CD4-positive, alpha-beta memory T cell (primary cell): Measurements from ENCODE around the gene POP4. TPM values are rescaled to one million over a fixed set of nuclear protein-coding genes. Genes with fewer than 3 reads are reported as not detected.

ENCODE experiments used
- CTCF ChIA-PET: fragments of 350-600 bp; sonication (Branson Sonifier 250); formaldehyde crosslinking; loops from one replicate; lab custom pipeline; 2021; ENCODE audit warnings: inconsistent platforms; ENCODE audit not compliant: partially characterized antibody; lab: Charles Lee
- POLR2A ChIA-PET: fragments of 350-600 bp; sonication (Branson Sonifier 250); formaldehyde crosslinking; loops from one replicate; lab custom pipeline; 2021; ENCODE audit not compliant: partially characterized antibody; lab: Charles Lee
- DNase-seq, 5 donors: peaks; one replicate each; pipeline versions ENCODE4 v3.0.0 to v3.0.0-alpha.2; 2020 to 2022; ENCODE audit warnings: mixed read lengths in 1 of 5
- H3K27ac ChIP-seq: one replicate; pipeline ENCODE4 v1.7.0; 2013; ENCODE audit warnings: low read depth, low read length
- H3K27me3 ChIP-seq: 2 replicates; pipeline ENCODE4 v1.7.0; 2013; ENCODE audit warnings: mild to moderate bottlenecking, low read length, moderate library complexity; ENCODE audit not compliant: insufficient read depth
- H3K36me3 ChIP-seq: 2 replicates; pipeline ENCODE4 v1.7.0; 2013; ENCODE audit warnings: mild to moderate bottlenecking, low read length, moderate library complexity; ENCODE audit not compliant: insufficient read depth
- H3K4me1 ChIP-seq: 2 replicates; pipeline ENCODE4 v1.7.0; 2013; ENCODE audit warnings: mild to moderate bottlenecking, low read length, moderate library complexity; ENCODE audit not compliant: insufficient read depth
- H3K4me3 ChIP-seq, 2 donors: one replicate each; pipeline ENCODE4 v1.7.0; 2013; ENCODE audit warnings: low read length in 2 of 2, mild to moderate bottlenecking in 1 of 2
- H3K9me3 ChIP-seq, 2 donors: one replicate each; pipeline ENCODE4 v1.7.0; 2013; ENCODE audit warnings: low read length in 2 of 2, control low read depth in 1 of 2; ENCODE audit not compliant: control insufficient read depth in 1 of 2
- H3K27ac Mint-ChIP-seq, 7 donors: one replicate each; pipeline ENCODE4 v1.8.0; 2020 to 2021; ENCODE audit warnings: mixed read lengths in 7 of 7, mild to moderate bottlenecking in 6 of 7, inconsistent platforms in 3 of 7, moderate library complexity in 3 of 7
- H3K27me3 Mint-ChIP-seq, 2 donors: one replicate each; pipeline ENCODE4 v1.8.0; 2020 to 2021; ENCODE audit warnings: mixed read lengths in 2 of 2
- H3K36me3 Mint-ChIP-seq, 2 donors: one replicate each; pipeline ENCODE4 v1.8.0; 2020 to 2021; ENCODE audit warnings: mixed read lengths in 2 of 2, inconsistent platforms in 1 of 2, mild to moderate bottlenecking in 1 of 2
- H3K4me1 Mint-ChIP-seq, 4 donors: one replicate each; pipeline ENCODE4 v1.8.0; 2020 to 2021; ENCODE audit warnings: mixed read lengths in 4 of 4, mild to moderate bottlenecking in 1 of 4
- H3K4me3 Mint-ChIP-seq, 8 donors: one replicate each; pipeline ENCODE4 v1.8.0; 2020 to 2021; ENCODE audit warnings: mixed read lengths in 8 of 8, mild to moderate bottlenecking in 7 of 8, moderate library complexity in 6 of 8, inconsistent platforms in 3 of 8
- H3K9me3 Mint-ChIP-seq, 8 donors: one replicate each; pipeline ENCODE4 v1.8.0; 2020 to 2021; ENCODE audit warnings: mixed read lengths in 8 of 8, mild to moderate bottlenecking in 5 of 8, inconsistent platforms in 3 of 8, moderate library complexity in 1 of 8
- intact Hi-C: fragments of 100-400 bp; cut with micrococcal nuclease; formaldehyde crosslinking; loops from one replicate; pipeline ENCODE4 v1.15.1; 2023
- polyA plus RNA-seq, 2 donors: library from polyadenylated mRNA; unstranded; fragments of 300-500 nt; fragmentation: Illumina TruSeq; gene quantifications; one replicate each; pipeline ENCODE4 v1.2.3, GENCODE V29; 2021
- total RNA-seq, 2 experiments: library from RNA; stranded (reverse); gene quantifications; one replicate each; pipeline ENCODE4 v1.2.3, GENCODE V29; 2021

Gene POP4
- total and polyA plus RNA-seq, 4 experiments from 2014 or later = 54.1 to 189 (median 99.9) TPM

DNA sequence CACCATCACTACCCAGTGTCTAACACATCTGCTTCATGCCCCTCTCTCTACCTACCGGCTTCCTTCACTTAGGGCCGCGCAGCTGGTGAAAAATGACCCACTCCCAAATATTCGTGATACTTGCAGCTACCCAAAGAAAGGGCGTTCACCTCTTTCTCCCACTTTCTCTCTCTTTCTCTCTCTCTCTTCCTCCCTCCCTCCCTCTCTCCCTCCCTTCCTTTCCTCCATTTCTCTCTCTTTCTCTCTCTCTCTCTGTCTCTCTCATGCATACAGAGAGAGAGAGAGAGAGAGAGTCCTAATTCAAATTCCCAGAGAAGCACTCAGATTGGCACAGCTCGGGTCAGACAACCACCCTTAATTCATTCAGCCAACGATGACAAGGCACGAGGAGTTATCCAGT, 27.7 kb upstream of the POP4 start:
- DNase-seq = no peak
- no peak overlapping the region for H3K4me3 Mint-ChIP-seq
- Histone ChIP-seq H3K9me3 (no peaks in the 10 kb centered on the region), H3K4me3 (no peak overlapping the region), H3K27ac (no peak overlapping the region), H3K36me3 (no peaks in the 10 kb centered on the region), H3K27me3 (peaks cover 5% of the 10 kb centered on the region), H3K4me1 (peaks cover 4% of the 10 kb centered on the region)
- peaks cover 0 to 2% (median 0%) of the 10 kb centered on the region in 4 donors for H3K4me1 Mint-ChIP-seq
- H3K36me3 Mint-ChIP-seq = no peaks in the 10 kb centered on the region
- H3K9me3 Mint-ChIP-seq = peaks cover 0 to 11% (median 6%) of the 10 kb centered on the region in 8 donors
- peaks cover 20 to 70% of the 10 kb centered on the region in 2 donors for H3K27me3 Mint-ChIP-seq
- ChIA-PET POLR2A (no interaction called here), CTCF (no interaction called here)
- intact Hi-C loops = no loop called here
- H3K27ac Mint-ChIP-seq = no peak overlapping the region

DNA sequence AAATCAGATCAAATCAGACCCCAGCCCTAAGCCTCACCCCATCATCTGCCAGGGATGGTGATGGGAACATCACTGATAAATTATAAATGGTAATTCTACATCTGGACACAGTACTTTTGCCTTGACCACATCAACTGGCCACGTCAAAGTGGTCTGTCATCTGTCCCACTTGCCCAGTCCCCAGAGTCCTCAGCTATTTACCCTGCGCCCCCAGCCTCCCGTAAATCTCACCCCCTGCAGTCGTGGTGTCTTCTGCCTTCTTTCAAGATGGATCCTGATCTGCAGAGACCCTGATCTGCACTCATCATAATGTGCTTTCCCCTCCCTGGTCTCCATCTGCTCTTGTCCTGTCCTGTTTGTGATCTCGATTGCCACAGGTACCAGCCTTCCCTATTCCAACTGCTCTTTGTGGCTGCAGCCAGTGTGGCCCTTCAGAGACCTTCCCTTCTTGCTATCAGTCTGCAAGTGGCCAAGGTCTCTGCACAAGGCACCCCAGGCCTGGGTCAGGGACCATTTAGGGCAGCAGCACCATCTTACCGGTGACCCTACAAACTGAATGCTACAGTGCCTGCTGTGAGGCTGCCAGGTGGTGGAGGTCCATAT, 26.7 kb upstream of the POP4 start:
- H3K36me3 Mint-ChIP-seq = no peaks in the 10 kb centered on the region

DNA sequence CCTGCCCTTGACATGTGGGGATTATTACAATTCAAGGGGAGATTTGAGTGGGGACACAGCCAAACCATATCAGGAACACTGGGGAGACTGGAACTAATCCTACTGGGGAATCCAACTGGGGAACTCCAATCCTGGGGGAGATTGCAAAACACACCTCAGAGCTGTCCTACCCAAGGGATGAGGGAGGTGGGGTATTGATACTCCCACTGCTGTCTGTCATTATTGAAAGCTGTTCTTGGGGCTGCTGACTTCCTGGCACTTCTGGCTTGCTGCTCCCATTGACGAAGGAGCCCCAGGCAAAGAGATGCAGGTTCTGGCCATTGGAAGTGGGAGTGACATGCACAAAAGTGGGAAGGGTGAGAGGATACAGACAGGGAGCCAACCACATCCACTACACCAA, 24.7 kb upstream of the POP4 start:
- H3K27me3 ChIP-seq = no peaks in the 10 kb centered on the region
- no peaks in the 10 kb centered on the region for H3K36me3 ChIP-seq
- intact Hi-C loops = no loop called here
- H3K9me3 ChIP-seq = no peaks in the 10 kb centered on the region
- H3K27me3 Mint-ChIP-seq = peaks cover 13 to 48% of the 10 kb centered on the region in 2 donors
- peaks cover 4% of the 10 kb centered on the region for H3K4me1 ChIP-seq
- no peak for DNase-seq
- H3K36me3 Mint-ChIP-seq = no peaks in the 10 kb centered on the region
- H3K4me3 ChIP-seq = no peak overlapping the region
- H3K27ac Mint-ChIP-seq = no peak overlapping the region
- H3K4me1 Mint-ChIP-seq = peaks cover 0 to 2% (median 0%) of the 10 kb centered on the region in 4 donors
- POLR2A ChIA-PET = no interaction called here
- no peak overlapping the region for H3K4me3 Mint-ChIP-seq
- CTCF ChIA-PET = no interaction called here
- H3K27ac ChIP-seq = no peak overlapping the region
- peaks cover 0 to 11% (median 7%) of the 10 kb centered on the region in 8 donors for H3K9me3 Mint-ChIP-seq

More for the DNA sequence above, 26.7 kb upstream of the POP4 start:
- H3K4me1 ChIP-seq = peaks cover 4% of the 10 kb centered on the region
- ChIA-PET CTCF (no interaction called here), POLR2A (no interaction called here)
- no peak overlapping the region for H3K27ac ChIP-seq
- Mint-ChIP-seq H3K27me3 (peaks cover 15 to 66% of the 10 kb centered on the region in 2 donors), H3K4me3 (no peak overlapping the region), H3K27ac (no peak overlapping the region), H3K9me3 (peaks cover 0 to 11% (median 7%) of the 10 kb centered on the region in 8 donors), H3K4me1 (peaks cover 0 to 2% (median 0%) of the 10 kb centered on the region in 4 donors)
- no peak for DNase-seq
- no peaks in the 10 kb centered on the region for H3K9me3 ChIP-seq
- intact Hi-C loops = no loop called here
- H3K4me3 ChIP-seq = no peak overlapping the region
- H3K27me3 ChIP-seq = peaks cover 5% of the 10 kb centered on the region
- no peaks in the 10 kb centered on the region for H3K36me3 ChIP-seq

DNA sequence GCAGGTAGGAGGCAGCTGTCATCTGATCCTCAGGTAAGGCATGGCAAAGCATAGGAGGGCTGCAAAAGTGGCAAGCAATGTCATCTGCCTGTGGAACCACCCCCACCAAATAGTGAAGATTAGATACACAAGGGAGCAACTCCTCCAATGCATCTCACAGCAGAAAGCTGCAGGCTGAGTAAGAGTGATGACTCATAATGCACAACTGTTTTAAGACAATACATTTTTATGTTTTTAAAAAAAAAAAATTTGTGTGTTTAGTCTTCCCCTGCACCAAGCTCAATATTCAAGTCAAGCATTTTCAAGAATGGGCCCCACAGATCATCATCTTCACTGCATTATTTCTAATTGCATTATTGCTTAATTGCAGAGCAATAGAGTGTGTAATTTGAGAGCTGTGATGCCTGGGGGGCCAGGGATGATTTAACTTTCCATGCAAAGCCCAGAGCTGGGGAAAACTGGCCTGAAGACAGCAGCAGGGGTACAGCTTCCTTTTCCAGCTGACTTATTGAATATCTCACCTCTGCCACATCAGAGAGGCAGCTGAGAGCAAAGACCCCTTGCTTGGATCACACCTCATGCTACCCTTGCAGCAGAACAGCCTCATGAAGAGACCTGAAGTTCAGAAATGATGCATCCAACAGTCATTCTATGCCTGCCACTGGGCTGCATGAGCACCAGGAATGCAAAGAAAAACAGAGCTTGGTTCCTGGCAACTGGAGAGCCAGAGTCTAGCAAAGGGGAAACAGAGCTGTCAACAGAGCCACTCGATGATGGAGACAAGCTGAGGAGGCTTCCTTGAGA, 22.7 kb upstream of the POP4 start:
- peaks cover 0 to 11% (median 7%) of the 10 kb centered on the region in 8 donors for H3K9me3 Mint-ChIP-seq

DNA sequence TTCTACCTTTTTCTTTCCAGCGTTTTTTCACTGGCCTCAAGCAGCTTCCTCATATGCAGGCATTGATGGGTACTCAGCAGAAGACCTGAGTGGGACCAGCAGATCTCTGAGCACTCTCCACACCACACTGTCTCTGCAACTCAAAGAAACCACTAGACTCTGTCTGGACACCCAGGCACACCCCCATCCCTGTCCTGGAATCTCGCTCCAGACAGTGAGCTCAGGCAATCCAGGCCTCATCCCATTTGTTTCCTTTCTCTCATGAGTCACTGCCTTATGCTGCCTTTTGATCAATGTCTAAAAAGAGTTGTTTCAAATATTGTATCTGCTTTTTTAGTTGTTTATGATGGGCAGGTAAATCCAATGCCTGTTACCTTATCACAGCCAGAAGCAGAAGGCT, 19.7 kb upstream of the POP4 start:
- Mint-ChIP-seq H3K4me3 (no peak overlapping the region), H3K27me3 (peaks cover 8 to 17% of the 10 kb centered on the region in 2 donors), H3K9me3 (peaks cover 0 to 11% (median 5%) of the 10 kb centered on the region in 8 donors), H3K36me3 (no peaks in the 10 kb centered on the region), H3K27ac (no peak overlapping the region), H3K4me1 (peaks cover 6 to 11% (median 9%) of the 10 kb centered on the region in 4 donors)
- no peak overlapping the region for H3K4me3 ChIP-seq
- H3K4me1 ChIP-seq = peaks cover 10% of the 10 kb centered on the region
- ChIA-PET CTCF (no interaction called here), POLR2A (interaction anchor here (2.2 kb wide), 1 partner anchor 20 kb away, joined by 13 read pairs; the partner anchor contains the start of gene POP4)
- no peaks in the 10 kb centered on the region for H3K27me3 ChIP-seq
- no peak overlapping the region for H3K27ac ChIP-seq
- no peaks in the 10 kb centered on the region for H3K9me3 ChIP-seq
- intact Hi-C loops = no loop called here
- DNase-seq = no peak
- H3K36me3 ChIP-seq = no peaks in the 10 kb centered on the region

More for the DNA sequence above, 22.7 kb upstream of the POP4 start:
- POLR2A ChIA-PET = interaction anchor here (2.6 kb wide), 1 partner anchor 22 kb away, joined by 7 read pairs; the partner anchor contains the start of gene POP4
- H3K9me3 ChIP-seq = no peaks in the 10 kb centered on the region
- no peak overlapping the region for H3K27ac Mint-ChIP-seq
- H3K4me3 Mint-ChIP-seq = no peak overlapping the region
- no peak for DNase-seq
- no peak overlapping the region for H3K4me3 ChIP-seq
- CTCF ChIA-PET = interaction anchor here (1.4 kb wide), 1 partner anchor 27 kb away, joined by 3 read pairs; no protein-coding TSS in a partner anchor
- H3K36me3 ChIP-seq = no peaks in the 10 kb centered on the region
- H3K4me1 Mint-ChIP-seq = peaks cover 6 to 11% (median 9%) of the 10 kb centered on the region in 4 donors
- peaks cover 10% of the 10 kb centered on the region for H3K4me1 ChIP-seq
- intact Hi-C loops = no loop called here
- peaks cover 10 to 31% of the 10 kb centered on the region in 2 donors for H3K27me3 Mint-ChIP-seq
- H3K27me3 ChIP-seq = no peaks in the 10 kb centered on the region
- no peaks in the 10 kb centered on the region for H3K36me3 Mint-ChIP-seq
- no peak overlapping the region for H3K27ac ChIP-seq

DNA sequence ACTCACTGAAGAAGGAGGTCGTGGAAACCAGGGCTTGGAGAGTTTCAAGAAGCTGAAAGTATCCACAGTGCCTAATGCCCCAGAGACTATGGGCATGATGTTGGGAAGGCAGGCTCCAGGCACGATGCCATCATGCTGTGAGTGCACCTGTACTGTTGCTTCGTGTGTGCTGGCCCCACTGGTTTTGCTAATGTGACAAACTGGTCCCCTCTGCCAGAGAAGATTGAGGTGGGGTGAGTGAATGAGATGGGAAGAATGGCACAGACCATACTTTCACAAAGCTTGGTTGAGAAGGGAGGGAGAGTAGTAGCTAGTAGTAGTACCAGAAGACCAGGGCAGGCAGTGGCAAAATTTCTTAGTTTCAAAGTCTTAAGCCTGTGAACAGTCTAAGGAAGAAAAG, 19.0 kb upstream of the POP4 start:
- ChIA-PET POLR2A (interaction anchor here (2.2 kb wide), 1 partner anchor 19 kb away, joined by 13 read pairs; the partner anchor contains the start of gene POP4), CTCF (no interaction called here)
- Histone ChIP-seq H3K9me3 (no peaks in the 10 kb centered on the region), H3K27me3 (no peaks in the 10 kb centered on the region), H3K4me3 (no peak overlapping the region), H3K4me1 (peaks cover 10% of the 10 kb centered on the region), H3K27ac (no peak overlapping the region), H3K36me3 (no peaks in the 10 kb centered on the region)
- H3K27ac Mint-ChIP-seq = peak overlapping the region in 6 of 7 donors; percentile 47 to 88 (median 66)
- intact Hi-C loops = no loop called here
- H3K36me3 Mint-ChIP-seq = no peaks in the 10 kb centered on the region
- peaks cover 13 to 19% of the 10 kb centered on the region in 2 donors for H3K27me3 Mint-ChIP-seq
- peaks cover 0 to 13% (median 3%) of the 10 kb centered on the region in 8 donors for H3K9me3 Mint-ChIP-seq
- H3K4me3 Mint-ChIP-seq = no peak overlapping the region
- H3K4me1 Mint-ChIP-seq = peaks cover 6 to 11% (median 9%) of the 10 kb centered on the region in 4 donors
- no peak for DNase-seq

DNA sequence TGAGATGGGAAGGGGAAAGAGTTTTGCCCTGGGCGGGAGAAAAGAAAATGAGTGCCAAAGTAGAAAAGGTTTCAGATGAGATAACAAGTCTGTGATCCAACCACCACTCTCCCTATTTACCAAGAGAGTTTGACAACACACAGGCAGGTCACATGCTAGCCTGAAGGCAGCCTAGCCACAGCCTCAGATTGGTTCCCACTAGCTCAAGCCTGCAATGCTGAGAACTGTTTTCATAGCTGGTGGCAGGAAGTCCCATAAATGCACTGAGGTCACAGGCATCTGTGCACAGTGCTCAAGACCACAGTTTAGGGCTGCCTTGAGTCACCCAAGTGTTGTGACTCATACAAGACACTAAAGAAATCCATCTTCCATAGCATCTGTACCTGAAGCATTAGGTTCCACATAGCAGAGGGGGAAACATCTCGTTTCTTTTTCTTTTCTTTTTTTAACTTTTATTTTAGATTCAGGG, 18.5 kb upstream of the POP4 start:
- H3K27me3 ChIP-seq = no peaks in the 10 kb centered on the region
- Mint-ChIP-seq H3K27ac (peak overlapping the region in 6 of 7 donors; percentile 19 to 88 (median 63)), H3K36me3 (no peaks in the 10 kb centered on the region), H3K4me3 (no peak overlapping the region), H3K27me3 (peaks cover 15 to 21% of the 10 kb centered on the region in 2 donors), H3K9me3 (peaks cover 0 to 13% (median 3%) of the 10 kb centered on the region in 8 donors), H3K4me1 (peaks cover 6 to 11% (median 9%) of the 10 kb centered on the region in 4 donors)
- peak; percentile 38 to 79 (median 52) for DNase-seq
- ChIA-PET CTCF (no interaction called here), POLR2A (interaction anchor here (0.8 to 2.2 kb wide), 2 partner anchors 18 to 85 kb away, joined by 3 to 13 read pairs; partner anchors contain the start of gene POP4)
- intact Hi-C loops = no loop called here
- no peak overlapping the region for H3K4me3 ChIP-seq
- peaks cover 10% of the 10 kb centered on the region for H3K4me1 ChIP-seq
- no peaks in the 10 kb centered on the region for H3K36me3 ChIP-seq
- H3K9me3 ChIP-seq = no peaks in the 10 kb centered on the region
- no peak overlapping the region for H3K27ac ChIP-seq
